K562 (cell line): ENCODE data around the gene BCAR3. TPM values are rescaled to one million over a fixed set of nuclear protein-coding genes. Genes with fewer than 3 reads are reported as not detected.

ENCODE experiments used
- ATAC-seq: fragments of 200-7000 bp; cut with Tn5 transposase; 3 replicates; pipeline ENCODE4 v1.9.1; 2020; ENCODE audit warnings: moderate library complexity
- BruUV-seq: library from RNA; stranded (reverse); fragments of 400-500 nt; replicated peaks from 2 replicates; lab custom pipeline; 2021; lab: Mats Ljungman, UMichigan
- CTCF ChIA-PET: fragments of 300-600 bp; formaldehyde crosslinking; extraction: SDS; loops from one replicate; lab custom pipeline; 2021; ENCODE audit warnings: low intra/inter-chr PET ratio; lab: Yijun Ruan, JAX
- POLR2A ChIA-PET: fragments of 300-600, 350-650 bp; sonication (Branson Sonifier 250); formaldehyde crosslinking; extraction: SDS; loops from one replicate; lab custom pipeline; 2021; ENCODE audit warnings: antibody characterized with exemption, inconsistent platforms; lab: Yijun Ruan, JAX
- DNase-seq, 4 experiments: peaks; one replicate each; pipeline versions ENCODE4 v3.0.0 to v3.0.0-alpha.2; 2011 to 2018; ENCODE audit warnings: low spot score in 3 of 4, mixed read lengths in 3 of 4; ENCODE audit errors: extremely low read depth in 1 of 4
- FAIRE-seq: peaks from 2 replicates; lab custom pipeline; 2011; peaks lifted over from hg19 to GRCh38; lab: Jason Lieb, UNC
- H2AFZ ChIP-seq: 2 replicates; pipeline ENCODE4 v1.6.0; 2011; ENCODE audit warnings: low read depth, low read length, control low read depth, inconsistent platforms
- H3K27ac ChIP-seq: fragments of 200-600 bp; 3 replicates; pipeline ENCODE4 v1.8.0; 2011; ENCODE audit warnings: low read depth, mild to moderate bottlenecking, control low read depth, inconsistent platforms, low read length, moderate library complexity, mixed read lengths; ENCODE audit errors: extremely low read depth
- H3K27me3 ChIP-seq, 2 experiments: fragments of 300-600 bp in 1 of 2; 2 replicates in 1 of 2; 3 replicates in 1 of 2; pipeline versions ENCODE4 v1.6.0 to v1.8.0; 2011; ENCODE audit warnings: inconsistent platforms in 2 of 2, low read length in 2 of 2, mild to moderate bottlenecking in 1 of 2, mixed read lengths in 1 of 2, moderate library complexity in 1 of 2; ENCODE audit not compliant: control insufficient read depth in 2 of 2, insufficient read depth in 2 of 2
- H3K36me3 ChIP-seq: fragments of 300-600 bp; 3 replicates; pipeline ENCODE4 v1.8.0; 2011; ENCODE audit warnings: mild to moderate bottlenecking, low read length, inconsistent platforms; ENCODE audit not compliant: control insufficient read depth, insufficient read depth
- H3K4me1 ChIP-seq, 2 experiments: fragments of 200-600 bp in 1 of 2; replicated peaks in 1 of 2; 2 replicates in 1 of 2; 3 replicates in 1 of 2; pipeline versions ENCODE4 v1.5.1 to v1.8.0; 2011; ENCODE audit warnings: inconsistent platforms in 2 of 2, low read length in 2 of 2, mild to moderate bottlenecking in 1 of 2, mixed read lengths in 1 of 2, moderate library complexity in 1 of 2; ENCODE audit not compliant: control insufficient read depth in 2 of 2, insufficient read depth in 2 of 2
- H3K4me2 ChIP-seq: 2 replicates; pipeline ENCODE4 v1.6.1; 2011; ENCODE audit warnings: low read length, control low read depth, inconsistent platforms, mixed read lengths; ENCODE audit not compliant: insufficient read depth
- H3K4me3 ChIP-seq: fragments of 200-600 bp; sonication (generic), shearing (Covaris generic); 2 replicates; pipeline ENCODE4 v1.5.1; 2016; ENCODE audit warnings: control low read depth, inconsistent platforms
- H3K79me2 ChIP-seq: fragments of 200-600 bp; 3 replicates; pipeline ENCODE4 v1.8.0; 2011; ENCODE audit warnings: low read length, inconsistent platforms; ENCODE audit not compliant: control insufficient read depth, insufficient read depth
- H3K9ac ChIP-seq, 2 experiments: 2 replicates each; pipeline versions ENCODE4 v1.6.0 to v1.6.1; 2011; ENCODE audit warnings: low read depth in 2 of 2, low read length in 2 of 2, control low read depth in 1 of 2, inconsistent platforms in 1 of 2, mild to moderate bottlenecking in 1 of 2, mixed read lengths in 1 of 2; ENCODE audit not compliant: insufficient read depth in 1 of 2
- H3K9me1 ChIP-seq: one replicate; pipeline ENCODE4 v1.6.0; 2011; ENCODE audit warnings: inconsistent platforms, mild to moderate bottlenecking, low read length, moderate library complexity; ENCODE audit not compliant: control insufficient read depth, insufficient read depth
- H3K9me3 ChIP-seq: replicated peaks from 2 replicates; pipeline ENCODE4 v1.5.1; 2011; ENCODE audit warnings: low read depth, low read length, inconsistent platforms; ENCODE audit not compliant: control insufficient read depth, insufficient read depth
- H4K20me1 ChIP-seq: replicated peaks from 2 replicates; pipeline ENCODE4 v1.6.1; 2011; ENCODE audit warnings: low read length, inconsistent platforms, mixed read lengths; ENCODE audit not compliant: control insufficient read depth, insufficient read depth
- BCLAF1 ChIP-seq, 2 experiments: fragments of 450-650 bp in 1 of 2; IDR thresholded peaks; 2 replicates each; pipeline ENCODE4 v1.6.1; 2011 to 2017; ENCODE audit warnings: low read depth in 2 of 2, antibody characterized with exemption in 1 of 2, borderline replicate concordance in 1 of 2, low read length in 1 of 2, mild to moderate bottlenecking in 1 of 2, mixed read lengths in 1 of 2; ENCODE audit not compliant: control insufficient read depth in 1 of 2
- CAMTA2 ChIP-seq: fragments of 250-450 bp; sonication (Bioruptor Pico); conservative IDR thresholded peaks from 2 replicates; pipeline ENCODE4 v1.5.1; 2022
- WGBS: fragments of 100-300 bp; shearing (Covaris generic); methylation state at CpG from one replicate; pipeline ENCODE4 v1.1.6; 2016; ENCODE audit warnings: low coverage, mixed read lengths; ENCODE audit not compliant: insufficient coverage; ENCODE audit errors: missing lambda C conversion rate; 5-methylcytosine and 5-hydroxymethylcytosine counted together
- in situ Hi-C: fragments of 300-500 bp; cut with MboI; formaldehyde crosslinking; loops from 4 replicates; pipeline ENCODE4 v1.15.0; 2018; ENCODE audit warnings: inconsistent platforms, mixed read lengths
- intact Hi-C: fragments of 100-400 bp; cut with micrococcal nuclease; formaldehyde crosslinking; loops from 2 replicates; pipeline ENCODE4 v1.14.2; 2022
- polyA plus RNA-seq, 8 experiments: library from polyadenylated mRNA; depleted of rRNA in 4 of 8; stranded (reverse) in 5 of 8; unstranded in 3 of 8; fragments of >200 nt; fragmentation: Nextera tagmentation in 2 of 8; fragmentation: Illumina TruSeq in 1 of 8; extraction: Ambion mirVana in 2 of 8; extraction: Trizol in 1 of 8; gene quantifications; 2 replicates each; pipeline versions ENCODE4 v1.2.1 to v1.2.3, GENCODE V29; 2011 to 2014; ENCODE audit warnings: inconsistent platforms in 1 of 8, missing spikeins in 1 of 8
- total RNA-seq, 7 experiments: library from RNA; depleted of rRNA in 6 of 7; stranded (reverse); fragments of >200 nt in 6 of 7; fragmentation: Illumina TruSeq in 2 of 7; extraction: Trizol in 2 of 7; gene quantifications; 2 replicates each; pipeline versions ENCODE4 v1.2.1 to v1.2.3, GENCODE V29; 2011 to 2021; ENCODE audit warnings: low replicate concordance in 1 of 7

Gene BCAR3
- total and polyA plus RNA-seq, 9 of the 15 experiments (the other 6 are each of a cell fraction or from before 2014, with no cell fraction given): 1.8 to 6.3 (median 3.8) TPM

- FAIRE-seq (no peak), ATAC-seq (no peak)
- no peaks in the 10 kb centered on the region for H3K36me3 ChIP-seq
- BruUV-seq: no TSS peak
- no peaks in the 10 kb centered on the region for H3K9me1 ChIP-seq
- H4K20me1 ChIP-seq: no peaks in the 10 kb centered on the region; the same call in 1 of the 2 replicates
- H3K4me2 ChIP-seq: no peak overlapping the region
- intact Hi-C loops: no loop called here
- peaks cover 50 to 62% of the 10 kb centered on the region in 2 experiments for H3K27me3 ChIP-seq
- TF ChIP-seq BCLAF1 (IDR thresholded peaks at IDR 0.05; ENCODE audit: borderline replicate concordance in 1 of 2, control insufficient read depth in 1 of 2, low read depth in 2 of 2, low read length in 1 of 2): no peak
- no peak for TF ChIP-seq CAMTA2 (CRISPR knock-in tag)
- TF ChIP-seq, all 486 proteins: peak for 0
- H3K79me2 ChIP-seq: no peaks in the 10 kb centered on the region
- H3K4me3 ChIP-seq: no peak overlapping the region
- in situ Hi-C loops: no loop called here
- H3K9ac ChIP-seq: no peak overlapping the region
- DNase-seq: no peak
- H3K4me1 ChIP-seq: no peaks in the 10 kb centered on the region
- H2AFZ ChIP-seq: no peak overlapping the region
- 0% methylated on average over 3 of the region's 3 CpGs for WGBS
- ChIA-PET POLR2A (no interaction called here), CTCF (no interaction called here)
- H3K9me3 ChIP-seq: no peaks in the 10 kb centered on the region
- H3K27ac ChIP-seq: no peak overlapping the region
These were observed 78.5 kb downstream of the BCAR3 start for GRCh38 chr1:93603106-93603505.
